Medulla oblongata (tissue), 1 donor: ENCODE measurements around the gene CPSF3.
A peak's percentile ranks its signal among the peaks of the same experiment; 100 is the strongest.

Source experiments
- DNase-seq: peaks from one replicate; pipeline ENCODE4 v3.0.0-alpha.2; 2015; ENCODE audit errors: extremely low spot score

Gene CPSF3

GRCh38 chr2:9419541-9419940 is 3.9 kb upstream of the CPSF3 start:
- DNase-seq, result no peak

- no peak for DNase-seq
These were observed 3.0 kb upstream of the CPSF3 start for GRCh38 chr2:9420495-9420894.

GRCh38 chr2:9422321-9423099 is 944 bp upstream of the CPSF3 start:
- DNase-seq, result peak; percentile 76

GRCh38 chr2:9423922-9424272 is 443 bp downstream of the CPSF3 start:
- DNase-seq, result peak; percentile 21

- no peak for DNase-seq
These were observed 1.2 kb downstream of the CPSF3 start for GRCh38 chr2:9424447-9425164.

GRCh38 chr2:9428965-9429577 is 5.6 kb downstream of the CPSF3 start:
- no peak for DNase-seq

GRCh38 chr2:9430316-9431293 is 7.2 kb downstream of the CPSF3 start:
- no peak for DNase-seq

GRCh38 chr2:9434489-9434888 is 11.0 kb downstream of the CPSF3 start:
- no peak for DNase-seq

GRCh38 chr2:9439536-9439935 is 16.1 kb downstream of the CPSF3 start:
- DNase-seq, result no peak

GRCh38 chr2:9440058-9440727 is 16.7 kb downstream of the CPSF3 start:
- DNase-seq, result peak; percentile 22

- DNase-seq, result peak; percentile 30
These were observed 18.1 kb downstream of the CPSF3 start for GRCh38 chr2:9441556-9441955.

- no peak for DNase-seq
These were observed 20.1 kb downstream of the CPSF3 start for GRCh38 chr2:9443526-9443925.

- no peak for DNase-seq
These were observed 21.6 kb downstream of the CPSF3 start for GRCh38 chr2:9445089-9445488.

- DNase-seq, result no peak
These were observed 27.8 kb downstream of the CPSF3 start for GRCh38 chr2:9451231-9451630.

GRCh38 chr2:9460441-9461017 is 37.1 kb downstream of the CPSF3 start:
- no peak for DNase-seq

- no peak for DNase-seq
These were observed 37.6 kb downstream of the CPSF3 start for GRCh38 chr2:9461079-9461478.

GRCh38 chr2:9462313-9462712 is 38.9 kb downstream of the CPSF3 start:
- DNase-seq, result no peak

GRCh38 chr2:9462886-9463697 is 39.6 kb downstream of the CPSF3 start:
- no peak for DNase-seq

- no peak for DNase-seq
These were observed 40.2 kb downstream of the CPSF3 start for GRCh38 chr2:9463698-9464034.

GRCh38 chr2:9465170-9465569 is 41.7 kb downstream of the CPSF3 start:
- no peak for DNase-seq
